Activated CD4-positive, alpha-beta T cell treated with anti-CD3 and anti-CD28 coated beads, Interleukin-2, amount 50 U/mL, for 48 hours (primary cell): ENCODE results near the gene CAMK1.

Experiments used
- DNase-seq, 2 experiments: peaks; one replicate each; pipeline ENCODE4 v3.0.0-alpha.2; 2020

The CAMK1 gene

GRCh38 chr3:9770276-9770812, 597 bp upstream of the CAMK1 start:
- DNase-seq, result no peak

- no peak for DNase-seq
Measured at GRCh38 chr3:9769012-9769411, 735 bp downstream of the CAMK1 start.

- DNase-seq, result no peak
Measured at GRCh38 chr3:9768141-9768775, 1.5 kb downstream of the CAMK1 start.

- no peak for DNase-seq
Measured at GRCh38 chr3:9767418-9767817, 2.3 kb downstream of the CAMK1 start.

- DNase-seq, result no peak
Measured at GRCh38 chr3:9765865-9766264, 3.9 kb downstream of the CAMK1 start.

GRCh38 chr3:9762871-9763270, 6.9 kb downstream of the CAMK1 start:
- DNase-seq, result no peak

- no peak for DNase-seq
Measured at GRCh38 chr3:9761919-9762318, 7.8 kb downstream of the CAMK1 start.

GRCh38 chr3:9760779-9761505, 8.8 kb downstream of the CAMK1 start:
- DNase-seq, result no peak

GRCh38 chr3:9757427-9757826, 12.3 kb downstream of the CAMK1 start:
- DNase-seq, result no peak

- DNase-seq, result no peak
Measured at GRCh38 chr3:9754678-9755077, 15.1 kb downstream of the CAMK1 start.

- DNase-seq, result peak in 1 of 2 experiments; percentile 29
Measured at GRCh38 chr3:9750556-9751411, 19.0 kb downstream of the CAMK1 start.

GRCh38 chr3:9749645-9750555, 19.8 kb downstream of the CAMK1 start, which contains the start of gene OGG1:
OGG1 (plus strand) TSS chr3:9749952; CDS start chr3:9750287, 335 bp downstream.
- DNase-seq, result peak; percentile 96 to 98

GRCh38 chr3:9749296-9749644, 20.5 kb downstream of the CAMK1 start:
- no peak for DNase-seq

- DNase-seq, result no peak
Measured at GRCh38 chr3:9748031-9748430, 21.7 kb downstream of the CAMK1 start.

- DNase-seq, result no peak
Measured at GRCh38 chr3:9747267-9747666, 22.5 kb downstream of the CAMK1 start.

GRCh38 chr3:9746330-9746729, 23.4 kb downstream of the CAMK1 start:
- DNase-seq, result no peak

- no peak for DNase-seq
Measured at GRCh38 chr3:9745521-9745920, 24.2 kb downstream of the CAMK1 start.

- no peak for DNase-seq
Measured at GRCh38 chr3:9744162-9744561, 25.6 kb downstream of the CAMK1 start.

GRCh38 chr3:9743548-9743947, 26.2 kb downstream of the CAMK1 start:
- no peak for DNase-seq

GRCh38 chr3:9742560-9742959, 27.2 kb downstream of the CAMK1 start:
- DNase-seq, result no peak

GRCh38 chr3:9739181-9739580, 30.6 kb downstream of the CAMK1 start:
- DNase-seq, result no peak

GRCh38 chr3:9736831-9737230, 32.9 kb downstream of the CAMK1 start:
- no peak for DNase-seq
